Nephron progenitor cell (in vitro differentiated cells): ENCODE measurements around the gene WFDC5.

Experiments used
- DNase-seq: peaks from one replicate; pipeline ENCODE4 v3.0.0; 2021
- H3K27ac Mint-ChIP-seq: 2 replicates; pipeline ENCODE4 v1.8.0; 2021; ENCODE audit warnings: mild to moderate bottlenecking, moderate library complexity, mixed read lengths
- H3K27me3 Mint-ChIP-seq: 2 replicates; pipeline ENCODE4 v1.8.0; 2021; ENCODE audit warnings: mild to moderate bottlenecking, low read depth, mixed read lengths; ENCODE audit not compliant: poor library complexity
- H3K36me3 Mint-ChIP-seq: 2 replicates; pipeline ENCODE4 v1.8.0; 2021; ENCODE audit warnings: low read depth, mixed read lengths
- H3K4me1 Mint-ChIP-seq: 2 replicates; pipeline ENCODE4 v1.8.0; 2021; ENCODE audit warnings: mixed read lengths
- H3K4me3 Mint-ChIP-seq: 2 replicates; pipeline ENCODE4 v1.8.0; 2021; ENCODE audit warnings: mild to moderate bottlenecking, moderate library complexity, mixed read lengths
- H3K9me3 Mint-ChIP-seq: 2 replicates; pipeline ENCODE4 v1.8.0; 2021; ENCODE audit warnings: mild to moderate bottlenecking, moderate library complexity, mixed read lengths
- CTCF ChIP-seq: fragments of 200-600 bp; sonication (generic); IDR thresholded peaks from 2 replicates; pipeline ENCODE4 v1.5.0; 2021; ENCODE audit warnings: antibody characterized with exemption

The WFDC5 gene

GRCh38 chr20:45138561-45139300, 23.8 kb upstream of the WFDC5 start:
- peak; percentile 64 for TF ChIP-seq CTCF
- H3K4me1 Mint-ChIP-seq = no peaks in the 10 kb centered on the region
- no peak overlapping the region for H3K4me3 Mint-ChIP-seq
- no peaks in the 10 kb centered on the region for H3K9me3 Mint-ChIP-seq
- H3K27ac Mint-ChIP-seq = no peak overlapping the region
- no peaks in the 10 kb centered on the region for H3K36me3 Mint-ChIP-seq
- peak; percentile 74 for DNase-seq
- peaks cover 21% of the 10 kb centered on the region for H3K27me3 Mint-ChIP-seq

GRCh38 chr20:45136911-45137310, 21.9 kb upstream of the WFDC5 start:
- Mint-ChIP-seq H3K4me3 (no peak overlapping the region), H3K9me3 (no peaks in the 10 kb centered on the region), H3K27me3 (peaks cover 34% of the 10 kb centered on the region), H3K36me3 (no peaks in the 10 kb centered on the region), H3K27ac (no peak overlapping the region), H3K4me1 (no peaks in the 10 kb centered on the region)
- no peak for TF ChIP-seq CTCF
- no peak for DNase-seq

GRCh38 chr20:45128099-45128498, 13.1 kb upstream of the WFDC5 start:
- H3K27me3 Mint-ChIP-seq = peaks cover 63% of the 10 kb centered on the region
- DNase-seq = no peak
- no peak overlapping the region for H3K4me3 Mint-ChIP-seq
- H3K4me1 Mint-ChIP-seq = no peaks in the 10 kb centered on the region
- H3K27ac Mint-ChIP-seq = no peak overlapping the region
- H3K36me3 Mint-ChIP-seq = no peaks in the 10 kb centered on the region
- no peak for TF ChIP-seq CTCF
- no peaks in the 10 kb centered on the region for H3K9me3 Mint-ChIP-seq

- DNase-seq = no peak
- H3K36me3 Mint-ChIP-seq = no peaks in the 10 kb centered on the region
- no peaks in the 10 kb centered on the region for H3K4me1 Mint-ChIP-seq
- H3K4me3 Mint-ChIP-seq = no peak within 1 kb of the TSS
- peaks cover 12% of the 10 kb centered on the region for H3K9me3 Mint-ChIP-seq
- no peak within 1 kb of the TSS for H3K27ac Mint-ChIP-seq
- TF ChIP-seq CTCF = no peak
- peaks cover 52% of the 10 kb centered on the region for H3K27me3 Mint-ChIP-seq
These were observed 9.4 kb upstream of the WFDC5 start, which contains the start of gene WFDC12 for GRCh38 chr20:45124365-45124764. Gene WFDC12 (minus strand): TSS chr20:45124465. CDS start chr20:45124447, 18 bp downstream.

GRCh38 chr20:45121388-45121787, 6.4 kb upstream of the WFDC5 start:
- no peak for TF ChIP-seq CTCF
- Mint-ChIP-seq H3K27ac (no peak overlapping the region), H3K36me3 (no peaks in the 10 kb centered on the region), H3K27me3 (peaks cover 57% of the 10 kb centered on the region), H3K4me3 (no peak overlapping the region), H3K4me1 (no peaks in the 10 kb centered on the region), H3K9me3 (peaks cover 12% of the 10 kb centered on the region)
- DNase-seq = no peak
